SK-N-SH (cell line): ENCODE data around the gene PACSIN2. TPM values are rescaled to one million over a fixed set of nuclear protein-coding genes. Genes with fewer than 3 reads are reported as not detected.

ENCODE experiments used
- CTCF ChIA-PET: fragments of 300-600, 350-600 bp; formaldehyde crosslinking; extraction: SDS; loops from one replicate; lab custom pipeline; 2021; lab: Yijun Ruan, JAX
- POLR2A ChIA-PET: fragments of 350-600 bp; sonication (Branson Sonifier 250); formaldehyde crosslinking; extraction: SDS; loops from one replicate; lab custom pipeline; 2020; ENCODE audit warnings: antibody characterized with exemption, inconsistent platforms; lab: Yijun Ruan, JAX
- DNase-seq: peaks from one replicate; pipeline ENCODE4 v3.0.0; 2012
- H2AFZ ChIP-seq: fragments of 200-600 bp; sonication (generic); 2 replicates; pipeline ENCODE4 v1.8.1; 2016; ENCODE audit warnings: antibody characterized with exemption, mild to moderate bottlenecking, low read depth
- H3F3A ChIP-seq: fragments of 200-600 bp; sonication (generic); replicated peaks from 2 replicates; pipeline ENCODE3; 2016; ENCODE audit warnings: antibody characterized with exemption, mild to moderate bottlenecking; ENCODE audit not compliant: insufficient read depth
- H3K27ac ChIP-seq, 2 experiments: fragments of 200-500 bp in 1 of 2; fragments of 200-600 bp in 1 of 2; sonication (Bioruptor generic) in 1 of 2; sonication (generic), shearing (Covaris generic) in 1 of 2; 2 replicates each; pipeline versions ENCODE4 v1.5.1 to v1.6.1; 2014 to 2016; ENCODE audit warnings: low read depth in 2 of 2, inconsistent platforms in 1 of 2, low read length in 1 of 2, mild to moderate bottlenecking in 1 of 2, mixed read lengths in 1 of 2
- H3K27me3 ChIP-seq: fragments of 200-600 bp; sonication (generic), shearing (Covaris generic); 2 replicates; pipeline ENCODE4 v1.6.1; 2016; ENCODE audit warnings: mixed run types; ENCODE audit not compliant: insufficient read depth
- H3K36me3 ChIP-seq, 2 experiments: fragments of 200-500 bp in 1 of 2; fragments of 200-600 bp in 1 of 2; sonication (Bioruptor generic) in 1 of 2; sonication (generic) in 1 of 2; replicated peaks in 1 of 2; 2 replicates each; pipeline versions ENCODE3 to v1.5.1; 2014 to 2016; ENCODE audit warnings: low read length in 1 of 2, mild to moderate bottlenecking in 1 of 2; ENCODE audit not compliant: insufficient read depth in 2 of 2, control insufficient read depth in 1 of 2
- H3K4me1 ChIP-seq, 2 experiments: fragments of 200-500 bp in 1 of 2; fragments of 200-600 bp in 1 of 2; sonication (Bioruptor generic) in 1 of 2; sonication (generic), shearing (Covaris generic) in 1 of 2; 2 replicates each; pipeline versions ENCODE4 v1.5.1 to v1.6.1; 2014 to 2016; ENCODE audit warnings: low read depth in 1 of 2, low read length in 1 of 2, mixed run types in 1 of 2; ENCODE audit not compliant: insufficient read depth in 2 of 2, control insufficient read depth in 1 of 2
- H3K4me2 ChIP-seq: fragments of 200-600 bp; sonication (generic), shearing (Covaris generic); 2 replicates; pipeline ENCODE4 v1.6.1; 2017; ENCODE audit warnings: mixed run types
- H3K4me3 ChIP-seq, 2 experiments: fragments of 200-500 bp in 1 of 2; fragments of 200-600 bp in 1 of 2; sonication (Bioruptor generic) in 1 of 2; sonication (generic), shearing (Covaris generic) in 1 of 2; 2 replicates each; pipeline versions ENCODE4 v1.5.1 to v1.8.1; 2014 to 2016; ENCODE audit warnings: low read depth in 2 of 2, inconsistent platforms in 1 of 2, low read length in 1 of 2, mild to moderate bottlenecking in 1 of 2, mixed read lengths in 1 of 2, moderate library complexity in 1 of 2
- H3K79me2 ChIP-seq: fragments of 200-600 bp; sonication (generic); 2 replicates; pipeline ENCODE4 v1.8.1; 2017; ENCODE audit warnings: mild to moderate bottlenecking; ENCODE audit not compliant: insufficient read depth
- H3K9ac ChIP-seq: fragments of 200-600 bp; sonication (generic); 2 replicates; pipeline ENCODE4 v1.6.1; 2017; ENCODE audit warnings: mixed run types
- H3K9me2 ChIP-seq: fragments of 200-600 bp; sonication (generic); 2 replicates; pipeline ENCODE4 v1.6.1; 2017; ENCODE audit warnings: mixed run types
- H3K9me3 ChIP-seq: fragments of 200-600 bp; sonication (generic); 2 replicates; pipeline ENCODE4 v1.6.1; 2017; ENCODE audit warnings: mixed run types, mild to moderate bottlenecking, moderate library complexity
- H4K20me1 ChIP-seq: fragments of 200-600 bp; sonication (generic); 2 replicates; pipeline ENCODE4 v1.6.1; 2017; ENCODE audit warnings: mild to moderate bottlenecking, mixed run types; ENCODE audit not compliant: insufficient read depth
- CHD2 ChIP-seq: fragments of 150-350 bp; IDR thresholded peaks from 2 replicates; pipeline ENCODE4 v1.6.1; 2018; ENCODE audit warnings: low read length; ENCODE audit not compliant: partially characterized antibody
- EP300 ChIP-seq, 2 experiments: IDR thresholded peaks; 2 replicates each; pipeline versions ENCODE4 v1.4.0 to v1.6.1; 2012; ENCODE audit warnings: borderline replicate concordance in 1 of 2, low read depth in 1 of 2, low read length in 1 of 2
- EZH2phosphoT487 ChIP-seq: fragments of 200-600 bp; sonication (generic); IDR thresholded peaks from 2 replicates; pipeline ENCODE4 v1.6.1; 2017; ENCODE audit warnings: low read depth, mixed run types, mild to moderate bottlenecking, antibody characterized with exemption, moderate library complexity, borderline replicate concordance
- FOSL2 ChIP-seq: IDR thresholded peaks from 2 replicates; pipeline ENCODE4 v1.4.0; 2012; ENCODE audit warnings: low read depth, mild to moderate bottlenecking, moderate library complexity, borderline replicate concordance
- FOXJ3 ChIP-seq: sonication (generic); formaldehyde crosslinking; IDR thresholded peaks from 2 replicates; pipeline ENCODE4 v1.5.1; 2020; ENCODE audit warnings: mild to moderate bottlenecking, missing genetic modification reagents
- FOXM1 ChIP-seq: IDR thresholded peaks from 2 replicates; pipeline ENCODE4 v1.4.0; 2012; ENCODE audit warnings: low read depth, mild to moderate bottlenecking
- GABPA ChIP-seq: IDR thresholded peaks from 2 replicates; pipeline ENCODE4 v1.4.0; 2012; ENCODE audit warnings: low read depth, mild to moderate bottlenecking
- GATA2 ChIP-seq: sonication (generic); formaldehyde crosslinking; IDR thresholded peaks from 2 replicates; pipeline ENCODE4 v1.5.0; 2020; ENCODE audit warnings: mild to moderate bottlenecking, missing genetic modification reagents
- MEF2A ChIP-seq: IDR thresholded peaks from 2 replicates; pipeline ENCODE4 v1.4.0; 2012; ENCODE audit warnings: low read depth, borderline replicate concordance
- MXI1 ChIP-seq: IDR thresholded peaks from 2 replicates; pipeline ENCODE4 v1.6.1; 2012; ENCODE audit warnings: mild to moderate bottlenecking, low read depth, low read length, improper control_type of control experiment
- NRF1 ChIP-seq: IDR thresholded peaks from 2 replicates; pipeline ENCODE4 v1.6.1; 2012; ENCODE audit warnings: low read depth, mild to moderate bottlenecking, low read length
- POLR2AphosphoS5 ChIP-seq: IDR thresholded peaks from 2 replicates; pipeline ENCODE4 v1.6.1; 2012; ENCODE audit warnings: low read depth, low read length
- RAD21 ChIP-seq: IDR thresholded peaks from 2 replicates; pipeline ENCODE4 v1.6.1; 2012; ENCODE audit warnings: mild to moderate bottlenecking, low read length
- RFX5 ChIP-seq: IDR thresholded peaks from 2 replicates; pipeline ENCODE4 v1.6.1; 2012; ENCODE audit warnings: mild to moderate bottlenecking, improper control_type of control experiment, low read length
- SIN3A ChIP-seq: IDR thresholded peaks from 2 replicates; pipeline ENCODE4 v1.6.1; 2012; ENCODE audit warnings: low read depth, mild to moderate bottlenecking, low read length, moderate library complexity, borderline replicate concordance
- TCF12 ChIP-seq: IDR thresholded peaks from 2 replicates; pipeline ENCODE4 v1.4.0; 2012
- TEAD4 ChIP-seq: IDR thresholded peaks from 2 replicates; pipeline ENCODE4 v1.4.0; 2012; ENCODE audit warnings: mild to moderate bottlenecking, borderline replicate concordance; ENCODE audit not compliant: insufficient read depth
- USF1 ChIP-seq: IDR thresholded peaks from 2 replicates; pipeline ENCODE4 v1.4.0; 2012; ENCODE audit warnings: low read depth, borderline replicate concordance
- USF2 ChIP-seq: fragments of 150-350 bp; IDR thresholded peaks from 2 replicates; pipeline ENCODE4 v1.6.1; 2017; ENCODE audit warnings: antibody characterized with exemption, low read length, low read depth, borderline replicate concordance
- YY1 ChIP-seq: IDR thresholded peaks from 2 replicates; pipeline ENCODE4 v1.4.0; 2012; ENCODE audit warnings: low read depth, mild to moderate bottlenecking
- WGBS: methylation state at CpG from one replicate; pipeline ENCODE4 v1.1.6; 2017; ENCODE audit warnings: low lambda C conversion rate; 5-methylcytosine and 5-hydroxymethylcytosine counted together
- polyA plus RNA-seq, 3 experiments: library from polyadenylated mRNA; depleted of rRNA; stranded (reverse); fragments of >200 nt; gene quantifications; 2 replicates each; pipeline ENCODE4 v1.2.3, GENCODE V29; 2012
- TF ChIP-seq, protein P1 (sequence below): IDR thresholded peaks from 2 replicates; pipeline ENCODE4 v1.4.0; 2012; ENCODE audit warnings: low read depth, borderline replicate concordance
- TF ChIP-seq, protein P2 (sequence below): fragments of 200-600 bp; sonication (generic); IDR thresholded peaks from 2 replicates; pipeline ENCODE4 v1.6.1; 2017; ENCODE audit warnings: antibody characterized with exemption, mild to moderate bottlenecking, moderate library complexity

Gene PACSIN2
- polyA plus RNA-seq, 1 of the 3 experiments (the other 2 are of a cell fraction) = 60.5 TPM

GRCh38 chr22:42944409-42944808 lies 70.5 kb downstream of the PACSIN2 start:
- POLR2A ChIA-PET = no interaction called here
- H3F3A ChIP-seq = peaks cover 10% of the 10 kb centered on the region
- 68% methylated on average over 3 of the region's 5 CpGs for WGBS
- peaks cover 5 to 16% of the 10 kb centered on the region in 2 experiments; a peak in 2 of 4 replicates for H3K4me1 ChIP-seq
- no peak overlapping the region for H3K4me2 ChIP-seq
- H3K27me3 ChIP-seq = no peaks in the 10 kb centered on the region
- CTCF ChIA-PET = no interaction called here
- H3K36me3 ChIP-seq = peaks cover 0 to 5% of the 10 kb centered on the region in 2 experiments
- no peak overlapping the region for H3K4me3 ChIP-seq
- no peak overlapping the region for H2AFZ ChIP-seq
- no peak for DNase-seq
- no peaks in the 10 kb centered on the region for H3K9me3 ChIP-seq
- H3K27ac ChIP-seq = peak overlapping the region in 1 of 2 experiments; percentile 6; a peak in 1 of 4 replicates
- H4K20me1 ChIP-seq = peaks cover 8% of the 10 kb centered on the region; the same call in 1 of the 2 replicates
- peaks cover 78% of the 10 kb centered on the region for H3K79me2 ChIP-seq
- H3K9ac ChIP-seq = no peak overlapping the region
- H3K9me2 ChIP-seq = no peaks in the 10 kb centered on the region
- TF ChIP-seq NRF1 = no peak
- no peak for TF ChIP-seq MEF2A
- TF ChIP-seq RFX5 = no peak
- no peak for TF ChIP-seq FOXM1
- no peak for TF ChIP-seq RAD21
- TF ChIP-seq, protein P1, sequence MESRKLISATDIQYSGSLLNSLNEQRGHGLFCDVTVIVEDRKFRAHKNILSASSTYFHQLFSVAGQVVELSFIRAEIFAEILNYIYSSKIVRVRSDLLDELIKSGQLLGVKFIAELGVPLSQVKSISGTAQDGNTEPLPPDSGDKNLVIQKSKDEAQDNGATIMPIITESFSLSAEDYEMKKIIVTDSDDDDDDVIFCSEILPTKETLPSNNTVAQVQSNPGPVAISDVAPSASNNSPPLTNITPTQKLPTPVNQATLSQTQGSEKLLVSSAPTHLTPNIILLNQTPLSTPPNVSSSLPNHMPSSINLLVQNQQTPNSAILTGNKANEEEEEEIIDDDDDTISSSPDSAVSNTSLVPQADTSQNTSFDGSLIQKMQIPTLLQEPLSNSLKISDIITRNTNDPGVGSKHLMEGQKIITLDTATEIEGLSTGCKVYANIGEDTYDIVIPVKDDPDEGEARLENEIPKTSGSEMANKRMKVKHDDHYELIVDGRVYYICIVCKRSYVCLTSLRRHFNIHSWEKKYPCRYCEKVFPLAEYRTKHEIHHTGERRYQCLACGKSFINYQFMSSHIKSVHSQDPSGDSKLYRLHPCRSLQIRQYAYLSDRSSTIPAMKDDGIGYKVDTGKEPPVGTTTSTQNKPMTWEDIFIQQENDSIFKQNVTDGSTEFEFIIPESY = no peak
- no peak for TF ChIP-seq MXI1
- TF ChIP-seq EZH2phosphoT487 = no peak
- no peak for TF ChIP-seq USF1
- no peak for TF ChIP-seq USF2
- TF ChIP-seq YY1 = no peak
- TF ChIP-seq FOSL2 = no peak

DNA sequence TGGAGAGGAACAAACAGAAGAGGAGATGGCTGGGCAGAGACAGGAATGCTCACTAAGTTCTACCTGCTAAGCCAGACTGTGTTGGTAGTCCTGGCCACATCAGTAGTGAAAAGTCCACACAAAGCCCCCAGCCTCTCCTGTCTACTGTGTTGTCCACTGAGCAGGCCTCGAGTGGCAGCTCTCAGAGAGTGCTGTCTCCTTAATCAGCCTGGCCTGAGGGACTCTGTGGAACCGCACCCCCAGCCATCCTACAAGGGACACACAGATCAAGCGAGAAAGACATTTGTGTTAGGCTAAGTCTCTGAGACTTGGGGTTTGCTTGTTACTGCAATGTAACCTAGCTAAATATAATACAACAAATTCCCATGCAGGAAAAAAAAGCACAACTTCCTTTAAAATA lies 71.0 kb downstream of the PACSIN2 start:
- DNase-seq = no peak
- Histone ChIP-seq H3K4me2 (no peak overlapping the region), H4K20me1 (peaks cover 8% of the 10 kb centered on the region; the same call in 1 of the 2 replicates), H3K36me3 (peaks cover 0 to 5% of the 10 kb centered on the region in 2 experiments), H2AFZ (no peak overlapping the region), H3K9me3 (no peaks in the 10 kb centered on the region), H3K27ac (peak overlapping the region in 1 of 2 experiments; percentile 6; a peak in 1 of 4 replicates), H3K27me3 (no peaks in the 10 kb centered on the region), H3K9me2 (no peaks in the 10 kb centered on the region), H3K4me3 (no peak overlapping the region), H3K4me1 (peaks cover 10 to 17% of the 10 kb centered on the region in 2 experiments; a peak in 2 of 4 replicates), H3K79me2 (peaks cover 79% of the 10 kb centered on the region), H3F3A (peaks cover 14% of the 10 kb centered on the region), H3K9ac (no peak overlapping the region)
- TF ChIP-seq FOXJ3 (CRISPR knock-in tag) = no peak
- TF ChIP-seq TCF12 = no peak
- no peak for TF ChIP-seq MXI1
- no peak for TF ChIP-seq POLR2AphosphoS5
- TF ChIP-seq GABPA = no peak
- TF ChIP-seq FOSL2 = no peak
- no peak for TF ChIP-seq CHD2
- no peak for TF ChIP-seq TEAD4
- TF ChIP-seq EP300 (IDR thresholded peaks at IDR 0.05; ENCODE audit: borderline replicate concordance in 1 of 2, low read depth in 1 of 2, low read length in 1 of 2) = no peak
- TF ChIP-seq, protein P1 = no peak
- TF ChIP-seq, protein P2, sequence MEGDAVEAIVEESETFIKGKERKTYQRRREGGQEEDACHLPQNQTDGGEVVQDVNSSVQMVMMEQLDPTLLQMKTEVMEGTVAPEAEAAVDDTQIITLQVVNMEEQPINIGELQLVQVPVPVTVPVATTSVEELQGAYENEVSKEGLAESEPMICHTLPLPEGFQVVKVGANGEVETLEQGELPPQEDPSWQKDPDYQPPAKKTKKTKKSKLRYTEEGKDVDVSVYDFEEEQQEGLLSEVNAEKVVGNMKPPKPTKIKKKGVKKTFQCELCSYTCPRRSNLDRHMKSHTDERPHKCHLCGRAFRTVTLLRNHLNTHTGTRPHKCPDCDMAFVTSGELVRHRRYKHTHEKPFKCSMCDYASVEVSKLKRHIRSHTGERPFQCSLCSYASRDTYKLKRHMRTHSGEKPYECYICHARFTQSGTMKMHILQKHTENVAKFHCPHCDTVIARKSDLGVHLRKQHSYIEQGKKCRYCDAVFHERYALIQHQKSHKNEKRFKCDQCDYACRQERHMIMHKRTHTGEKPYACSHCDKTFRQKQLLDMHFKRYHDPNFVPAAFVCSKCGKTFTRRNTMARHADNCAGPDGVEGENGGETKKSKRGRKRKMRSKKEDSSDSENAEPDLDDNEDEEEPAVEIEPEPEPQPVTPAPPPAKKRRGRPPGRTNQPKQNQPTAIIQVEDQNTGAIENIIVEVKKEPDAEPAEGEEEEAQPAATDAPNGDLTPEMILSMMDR = no peak
- no peak for TF ChIP-seq GATA2 (CRISPR knock-in tag)
- TF ChIP-seq SIN3A = no peak
- POLR2A ChIA-PET = no interaction called here
- 90% methylated on average over 3 of the region's 3 CpGs for WGBS
- CTCF ChIA-PET = no interaction called here
